Tibial nerve (tissue), 4 donors: ENCODE measurements around the gene SPATC1L.

ENCODE experiments used
- CTCF ChIP-seq, 5 experiments: fragments of 200-600 bp in 3 of 5; fragments of 450-650 bp in 2 of 5; sonication (generic) in 3 of 5; IDR thresholded peaks; one replicate each; pipeline ENCODE4 v1.5.1; 2016 to 2019; ENCODE audit warnings: antibody characterized with exemption in 5 of 5, mild to moderate bottlenecking in 3 of 5, moderate library complexity in 2 of 5
- EP300 ChIP-seq, 2 donors: sonication (generic); formaldehyde crosslinking; IDR thresholded peaks; one replicate each; pipeline ENCODE4 v1.6.1; 2017; ENCODE audit warnings: antibody characterized with exemption in 2 of 2, mild to moderate bottlenecking in 1 of 2

DNA sequence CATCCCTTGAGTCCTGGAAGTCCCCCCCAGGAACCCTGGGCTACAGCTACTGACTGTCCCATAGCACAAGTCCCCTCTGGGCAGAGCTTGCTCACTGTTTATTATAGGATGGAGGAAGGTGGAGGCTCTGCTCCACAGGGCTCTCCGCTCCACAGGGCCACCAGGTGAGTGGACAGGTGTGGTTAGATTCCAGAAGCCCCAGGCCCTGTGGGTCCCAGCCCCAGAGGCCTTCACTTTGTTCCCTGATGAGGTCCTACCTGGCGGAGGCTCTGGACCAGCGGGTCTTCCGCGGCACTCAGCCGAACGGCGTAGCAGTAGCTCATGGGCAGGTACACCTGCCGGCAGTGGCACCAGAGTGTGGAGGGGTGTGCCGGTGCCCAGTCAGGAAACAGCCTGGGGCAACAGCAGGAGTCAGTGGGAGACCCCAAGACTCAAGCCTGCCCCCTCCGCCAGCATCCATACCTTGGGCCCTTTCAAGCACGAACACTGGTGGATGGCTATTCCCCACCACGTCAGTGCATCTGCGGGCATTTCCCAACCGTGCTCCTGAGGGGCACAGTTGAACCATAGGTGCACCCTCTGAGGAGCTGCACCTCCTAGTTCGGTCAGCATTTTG is 32.0 kb upstream of the SPATC1L start:
- TF ChIP-seq CTCF (IDR thresholded peaks at IDR 0.05) (no peak), EP300 (IDR thresholded peaks at IDR 0.05) (no peak)
